WERI-Rb-1 (cell line): ENCODE data around the gene OMG.

Experiments used
- DNase-seq: peaks from one replicate; pipeline ENCODE4 v3.0.0-alpha.2; 2020
- H3K27ac ChIP-seq: fragments of 250-450 bp; sonication (Bioruptor Pico); 2 replicates; pipeline ENCODE4 v1.5.1; 2020; ENCODE audit warnings: mild to moderate bottlenecking, moderate library complexity
- H3K27me3 ChIP-seq: fragments of 250-450 bp; sonication (Bioruptor Pico); 2 replicates; pipeline ENCODE4 v1.5.1; 2021; ENCODE audit warnings: mild to moderate bottlenecking, low read depth, moderate library complexity; ENCODE audit not compliant: insufficient read depth, severe bottlenecking
- H3K36me3 ChIP-seq: fragments of 250-450 bp; sonication (Bioruptor Pico); 2 replicates; pipeline ENCODE4 v1.5.1; 2020; ENCODE audit warnings: mild to moderate bottlenecking, moderate library complexity
- H3K4me3 ChIP-seq: 2 replicates; pipeline ENCODE4 v1.5.1; 2011; ENCODE audit warnings: low read depth, mild to moderate bottlenecking, control low read depth, low read length
- H3K9me3 ChIP-seq: fragments of 250-450 bp; sonication (Bioruptor Pico); 2 replicates; pipeline ENCODE4 v1.5.1; 2021; ENCODE audit warnings: mild to moderate bottlenecking, moderate library complexity; ENCODE audit not compliant: severe bottlenecking
- TF ChIP-seq, protein P1 (sequence below): IDR thresholded peaks from 2 replicates; pipeline ENCODE4 v1.5.1; 2011; ENCODE audit warnings: low read depth, mild to moderate bottlenecking, control low read depth, inconsistent platforms, low read length

OMG gene

DNA sequence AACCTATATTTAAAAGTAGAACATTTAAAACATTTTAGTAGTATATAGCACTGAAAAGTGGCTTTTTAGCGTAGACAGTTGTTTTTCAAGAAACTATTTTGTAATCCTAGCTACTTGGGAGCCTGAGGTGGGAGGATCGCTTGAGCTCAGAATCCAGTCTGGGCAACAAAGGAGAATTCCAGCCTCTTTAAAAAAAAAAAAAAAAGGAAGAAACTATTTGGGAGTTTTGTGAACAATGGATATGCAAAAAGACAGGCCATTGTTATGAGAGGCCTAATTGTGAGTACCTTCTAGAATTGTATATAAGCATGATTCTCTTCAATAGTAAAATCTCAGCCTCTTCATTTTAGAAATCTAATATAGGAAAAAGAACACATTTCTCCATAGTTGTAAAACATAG is 17.6 kb downstream of the OMG start:
- TF ChIP-seq, protein P1, sequence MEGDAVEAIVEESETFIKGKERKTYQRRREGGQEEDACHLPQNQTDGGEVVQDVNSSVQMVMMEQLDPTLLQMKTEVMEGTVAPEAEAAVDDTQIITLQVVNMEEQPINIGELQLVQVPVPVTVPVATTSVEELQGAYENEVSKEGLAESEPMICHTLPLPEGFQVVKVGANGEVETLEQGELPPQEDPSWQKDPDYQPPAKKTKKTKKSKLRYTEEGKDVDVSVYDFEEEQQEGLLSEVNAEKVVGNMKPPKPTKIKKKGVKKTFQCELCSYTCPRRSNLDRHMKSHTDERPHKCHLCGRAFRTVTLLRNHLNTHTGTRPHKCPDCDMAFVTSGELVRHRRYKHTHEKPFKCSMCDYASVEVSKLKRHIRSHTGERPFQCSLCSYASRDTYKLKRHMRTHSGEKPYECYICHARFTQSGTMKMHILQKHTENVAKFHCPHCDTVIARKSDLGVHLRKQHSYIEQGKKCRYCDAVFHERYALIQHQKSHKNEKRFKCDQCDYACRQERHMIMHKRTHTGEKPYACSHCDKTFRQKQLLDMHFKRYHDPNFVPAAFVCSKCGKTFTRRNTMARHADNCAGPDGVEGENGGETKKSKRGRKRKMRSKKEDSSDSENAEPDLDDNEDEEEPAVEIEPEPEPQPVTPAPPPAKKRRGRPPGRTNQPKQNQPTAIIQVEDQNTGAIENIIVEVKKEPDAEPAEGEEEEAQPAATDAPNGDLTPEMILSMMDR = no peak
- H3K9me3 ChIP-seq = no peaks in the 10 kb centered on the region
- no peaks in the 10 kb centered on the region for H3K27me3 ChIP-seq
- no peak overlapping the region for H3K4me3 ChIP-seq
- no peak for DNase-seq
- H3K36me3 ChIP-seq = peaks cover 19% of the 10 kb centered on the region
- H3K27ac ChIP-seq = no peak overlapping the region

DNA sequence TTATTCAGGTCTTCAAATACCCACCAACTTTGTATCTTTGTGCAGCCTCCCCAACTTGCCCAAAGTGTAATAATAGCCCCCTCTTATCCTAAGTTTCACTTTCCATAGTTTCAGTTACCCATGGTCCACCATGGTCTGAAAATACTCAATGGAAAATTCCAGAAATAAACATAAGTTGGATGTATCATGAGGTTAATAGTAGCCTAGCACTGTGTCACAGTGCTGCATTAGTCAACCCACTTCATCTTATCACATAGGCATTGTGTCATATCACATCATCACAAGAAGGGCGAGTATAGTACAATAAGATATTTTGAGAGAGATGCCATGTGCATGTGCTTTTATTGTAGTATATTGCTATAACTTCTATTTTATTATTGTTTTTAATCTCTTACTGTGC is 21.9 kb downstream of the OMG start:
- no peak overlapping the region for H3K27ac ChIP-seq
- peaks cover 31% of the 10 kb centered on the region for H3K36me3 ChIP-seq
- TF ChIP-seq, protein P1 = no peak
- no peak overlapping the region for H3K4me3 ChIP-seq
- no peaks in the 10 kb centered on the region for H3K27me3 ChIP-seq
- H3K9me3 ChIP-seq = no peaks in the 10 kb centered on the region
- DNase-seq = no peak

DNA sequence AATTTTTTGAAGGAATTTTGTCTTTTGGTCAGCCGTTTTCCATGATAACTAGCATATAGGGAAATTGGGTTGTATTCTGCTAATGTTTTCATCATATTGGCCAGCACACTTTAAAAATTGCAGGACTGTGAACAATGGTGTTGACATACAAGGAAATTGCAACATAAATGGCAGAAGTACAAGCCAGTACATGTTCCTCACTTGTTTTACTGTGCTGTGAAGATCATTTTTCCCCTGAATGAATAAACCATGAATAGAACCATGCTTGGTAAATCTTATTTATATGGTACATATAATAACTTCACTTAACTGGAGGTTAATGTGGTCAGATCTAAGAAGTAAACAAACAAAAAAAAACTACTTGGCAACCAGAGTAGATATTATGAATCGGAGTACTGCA is 22.8 kb downstream of the OMG start:
- Histone ChIP-seq H3K4me3 (no peak overlapping the region), H3K36me3 (peaks cover 40% of the 10 kb centered on the region), H3K27ac (no peak overlapping the region), H3K27me3 (no peaks in the 10 kb centered on the region), H3K9me3 (no peaks in the 10 kb centered on the region)
- TF ChIP-seq, protein P1 = no peak
- DNase-seq = no peak

DNA sequence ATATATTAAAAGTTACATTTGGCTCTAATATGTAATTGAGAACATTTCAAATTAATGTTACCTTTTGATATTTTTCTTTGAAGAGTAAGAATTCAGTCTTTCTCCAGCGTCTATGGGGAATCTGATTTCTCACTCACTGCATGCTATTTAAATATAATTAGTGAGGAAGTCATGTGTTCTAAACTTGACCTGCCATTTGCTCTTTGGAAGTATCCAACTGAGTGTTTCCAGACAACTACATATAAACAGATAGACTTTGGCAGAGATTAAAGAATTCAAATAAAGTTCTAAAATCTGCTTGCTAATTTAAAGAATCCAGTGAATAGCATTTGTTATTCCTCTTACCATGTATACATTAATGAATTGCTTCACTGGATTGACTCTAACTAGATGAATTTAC is 23.5 kb downstream of the OMG start:
- DNase-seq = no peak
- Histone ChIP-seq H3K4me3 (no peak overlapping the region), H3K9me3 (no peaks in the 10 kb centered on the region), H3K27me3 (no peaks in the 10 kb centered on the region), H3K27ac (no peak overlapping the region), H3K36me3 (peaks cover 43% of the 10 kb centered on the region)
- TF ChIP-seq, protein P1 = no peak

DNA sequence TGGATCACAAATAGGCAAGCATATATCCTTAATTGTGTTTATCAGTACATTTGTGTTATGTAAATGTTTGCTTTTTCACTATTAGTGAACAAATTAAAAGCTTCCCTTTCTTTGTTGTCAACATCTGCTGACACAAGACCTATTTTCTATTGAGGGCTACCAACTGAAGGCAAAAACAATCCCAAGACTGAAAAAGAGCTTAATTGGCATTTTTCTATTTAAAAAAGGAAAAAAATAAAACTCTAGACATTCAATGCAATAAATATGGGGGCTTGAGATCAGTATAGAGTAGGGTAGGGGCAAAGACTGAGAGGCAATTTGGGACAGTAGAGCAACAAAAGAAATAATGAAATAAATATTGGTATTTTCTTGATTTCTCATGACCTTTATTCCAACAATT is 24.2 kb downstream of the OMG start:
- H3K9me3 ChIP-seq = no peaks in the 10 kb centered on the region
- DNase-seq = no peak
- H3K27ac ChIP-seq = no peak overlapping the region
- TF ChIP-seq, protein P1 = no peak
- H3K36me3 ChIP-seq = peaks cover 45% of the 10 kb centered on the region
- H3K4me3 ChIP-seq = no peak overlapping the region
- H3K27me3 ChIP-seq = no peaks in the 10 kb centered on the region

DNA sequence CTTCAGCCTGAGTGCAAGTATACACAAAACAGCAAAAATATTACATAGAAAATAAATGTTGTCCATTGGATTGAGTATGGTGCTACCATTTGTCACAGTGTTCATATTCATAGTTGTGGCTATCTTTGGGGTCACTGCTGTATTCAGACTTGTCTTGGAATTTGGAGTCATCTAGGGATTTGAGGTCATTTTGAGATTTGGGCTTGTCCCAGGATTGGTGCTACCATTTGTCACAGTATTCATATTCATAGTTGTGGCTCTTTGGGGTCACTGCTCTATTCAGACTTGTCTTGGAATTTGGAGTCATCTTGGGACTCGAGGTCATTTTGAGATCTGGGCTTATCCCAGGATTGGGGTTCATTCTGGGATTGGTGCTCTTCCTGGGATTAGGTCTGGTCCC is 24.8 kb downstream of the OMG start:
- H3K27ac ChIP-seq = no peak overlapping the region
- TF ChIP-seq, protein P1 = no peak
- peaks cover 40% of the 10 kb centered on the region for H3K36me3 ChIP-seq
- no peaks in the 10 kb centered on the region for H3K27me3 ChIP-seq
- DNase-seq = no peak
- no peak overlapping the region for H3K4me3 ChIP-seq
- no peaks in the 10 kb centered on the region for H3K9me3 ChIP-seq
